GM19463 (cell line): Measurements from ENCODE around the gene PTPRD.
"Not testable (repeated sequence)": the region's sequence is repeated elsewhere in the genome, so short reads cannot be mapped to it uniquely, and the experiment has no call there.

ENCODE experiments used
- ATAC-seq: cut with Tn5 transposase; IDR thresholded peaks from one replicate; pipeline ENCODE4 v1.9.1; 2021; ENCODE audit warnings: mild to moderate bottlenecking, moderate library complexity; ENCODE audit not compliant: unreplicated experiment

The PTPRD gene

GRCh38 chr9:9099646-9100045, 1513.2 kb downstream of the PTPRD start:
- no peak for ATAC-seq

GRCh38 chr9:9097254-9097653, 1515.5 kb downstream of the PTPRD start:
- not testable (repeated sequence) for ATAC-seq

GRCh38 chr9:9091387-9091786, 1521.4 kb downstream of the PTPRD start:
- no peak for ATAC-seq

- no peak for ATAC-seq
Measured at GRCh38 chr9:9079473-9079872, 1533.3 kb downstream of the PTPRD start.

- ATAC-seq: no peak
Measured at GRCh38 chr9:9078301-9078700, 1534.5 kb downstream of the PTPRD start.

DNA sequence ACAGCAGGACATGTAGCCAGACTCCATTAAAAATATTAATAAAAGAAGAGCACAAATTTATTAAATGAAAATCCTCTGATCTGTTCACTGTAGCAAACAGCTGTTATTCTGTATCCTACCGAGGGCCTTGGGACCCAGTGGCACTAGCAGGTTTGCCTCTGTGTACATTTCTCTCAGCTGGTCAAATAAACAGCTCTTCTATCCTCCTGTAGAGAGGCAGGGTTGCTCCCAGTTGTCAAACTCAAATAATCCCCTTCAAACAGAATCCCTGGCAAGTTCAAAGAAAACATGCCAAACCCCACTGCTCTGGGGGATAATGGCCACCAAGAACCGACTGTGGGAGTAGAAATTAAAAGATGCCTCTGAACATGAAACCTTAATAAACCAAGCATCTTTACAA, 1551.2 kb downstream of the PTPRD start:
- ATAC-seq: no peak

- ATAC-seq: no peak
Measured at GRCh38 chr9:9054354-9054992, 1558.3 kb downstream of the PTPRD start.

GRCh38 chr9:9045572-9045971, 1567.2 kb downstream of the PTPRD start:
- no peak for ATAC-seq

DNA sequence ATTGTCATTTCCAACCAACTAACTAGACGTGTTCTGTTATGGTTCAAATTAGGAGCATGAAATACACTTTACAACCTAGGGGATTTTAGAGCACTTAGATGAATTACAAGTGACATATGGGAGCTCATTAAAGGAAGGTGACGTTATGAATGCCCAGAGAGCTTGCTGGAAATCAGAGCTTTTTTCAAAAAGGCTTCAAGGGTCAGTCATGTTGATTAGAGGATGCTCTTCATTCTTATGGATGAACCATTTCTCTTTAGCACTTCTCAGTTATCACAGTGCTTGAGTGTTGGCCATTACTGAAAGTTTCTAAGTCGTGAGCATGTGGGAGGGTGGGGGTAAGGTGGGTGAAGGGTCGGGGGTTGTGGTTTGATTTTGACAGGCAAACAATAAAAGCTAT, 1567.7 kb downstream of the PTPRD start:
- ATAC-seq: no peak

DNA sequence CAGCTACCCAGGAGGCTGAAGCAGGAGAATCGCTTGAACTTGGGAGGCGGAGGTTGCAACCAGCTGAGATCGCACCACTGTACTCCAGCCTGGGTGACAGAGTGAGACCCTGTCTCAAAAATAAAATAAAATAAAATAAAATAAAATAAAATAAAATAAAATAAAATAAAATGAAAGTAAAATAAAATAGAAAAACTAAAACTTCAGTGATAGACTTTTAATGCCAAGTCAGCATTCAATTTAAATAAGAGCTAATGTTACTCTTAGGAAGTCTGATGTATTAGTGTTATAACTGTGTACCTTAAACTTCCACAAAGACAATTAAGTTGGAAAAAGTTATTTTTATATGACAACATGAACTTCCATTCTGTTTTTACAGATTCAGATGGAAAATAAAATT, 1569.0 kb downstream of the PTPRD start:
- ATAC-seq: not testable (repeated sequence)

GRCh38 chr9:9041756-9042155, 1571.0 kb downstream of the PTPRD start:
- no peak for ATAC-seq

- no peak for ATAC-seq
Measured at GRCh38 chr9:9033022-9033421, 1579.8 kb downstream of the PTPRD start.

GRCh38 chr9:9016597-9016996, 1596.2 kb downstream of the PTPRD start:
- no peak for ATAC-seq

DNA sequence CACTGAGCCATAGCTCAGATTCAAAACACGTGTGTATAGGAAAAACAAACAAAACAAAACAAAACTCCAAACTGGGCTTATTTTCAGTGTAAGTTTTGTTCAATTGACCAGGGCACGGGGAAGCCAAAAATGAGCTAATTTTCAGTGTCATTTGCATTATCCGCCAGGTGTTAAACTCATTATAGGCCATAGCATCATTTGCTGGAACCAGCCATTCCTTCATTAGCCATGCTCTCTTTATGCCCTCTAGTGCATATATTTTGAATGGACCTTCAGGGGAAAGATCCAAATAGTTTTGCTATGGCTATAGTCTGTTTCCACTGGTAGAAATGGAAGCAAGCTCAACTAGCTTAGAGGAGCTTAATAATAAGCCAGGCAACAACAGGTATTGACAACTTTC, 1608.0 kb downstream of the PTPRD start:
- no peak for ATAC-seq

DNA sequence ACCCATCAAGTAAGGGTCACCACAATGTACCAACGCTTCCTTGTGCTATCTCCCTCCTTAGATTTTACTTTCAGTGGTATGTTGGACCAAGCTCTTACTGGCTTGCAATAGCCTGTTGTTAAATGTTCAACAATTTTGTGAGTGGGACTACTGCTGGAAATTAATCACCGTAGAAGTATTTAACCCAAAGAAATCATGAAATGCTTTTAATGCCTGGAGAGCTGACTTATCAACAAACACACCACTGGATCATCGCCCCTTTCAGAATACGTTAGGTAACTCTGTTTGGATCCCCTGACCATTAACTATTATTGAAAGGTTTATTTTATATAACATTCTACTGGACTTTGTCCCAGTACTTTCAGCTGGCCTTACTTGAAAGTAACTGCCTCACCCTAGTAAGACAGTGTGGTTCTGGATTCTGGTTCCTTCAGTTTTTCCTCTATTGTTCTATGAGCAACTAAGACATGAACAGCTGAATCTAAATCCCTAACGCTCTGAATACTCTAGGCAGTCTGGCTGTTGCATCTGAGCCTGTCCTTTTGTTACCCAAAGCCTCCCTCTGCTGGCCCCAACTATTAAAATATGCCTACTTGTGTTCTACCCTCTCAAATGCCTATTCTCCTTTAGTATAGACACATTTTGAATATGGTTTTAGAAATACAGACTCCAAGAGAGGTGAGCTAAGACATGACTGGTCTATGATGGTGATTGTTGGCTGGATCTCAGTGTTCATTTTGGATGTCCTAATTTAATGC, 1609.8 kb downstream of the PTPRD start:
- ATAC-seq: no peak

- ATAC-seq: no peak
Measured at GRCh38 chr9:8980496-8981013, 1632.2 kb downstream of the PTPRD start.

GRCh38 chr9:8978334-8978733, 1634.5 kb downstream of the PTPRD start:
- ATAC-seq: no peak

DNA sequence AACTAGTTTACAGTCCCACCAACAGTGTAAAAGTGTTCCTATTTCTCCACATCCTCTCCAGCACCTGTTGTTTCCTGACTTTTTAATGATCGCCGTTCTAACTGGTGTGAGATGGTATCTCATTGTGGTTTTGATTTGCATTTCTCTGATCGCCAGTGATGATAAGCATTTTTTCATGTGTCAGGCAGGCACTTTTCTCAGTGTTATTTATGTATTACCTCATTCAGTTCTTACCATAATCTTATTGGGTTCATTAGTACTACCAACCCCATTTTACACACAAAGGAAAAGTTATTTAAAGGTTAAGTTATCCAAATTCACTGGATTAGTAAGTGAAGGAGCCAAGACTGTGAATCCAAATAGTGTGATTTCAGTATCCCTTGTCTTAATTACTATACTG, 1644.5 kb downstream of the PTPRD start:
- not testable (repeated sequence) for ATAC-seq

GRCh38 chr9:8963885-8964284, 1648.9 kb downstream of the PTPRD start:
- no peak for ATAC-seq

GRCh38 chr9:8962084-8962483, 1650.7 kb downstream of the PTPRD start:
- ATAC-seq: peak; percentile 59

DNA sequence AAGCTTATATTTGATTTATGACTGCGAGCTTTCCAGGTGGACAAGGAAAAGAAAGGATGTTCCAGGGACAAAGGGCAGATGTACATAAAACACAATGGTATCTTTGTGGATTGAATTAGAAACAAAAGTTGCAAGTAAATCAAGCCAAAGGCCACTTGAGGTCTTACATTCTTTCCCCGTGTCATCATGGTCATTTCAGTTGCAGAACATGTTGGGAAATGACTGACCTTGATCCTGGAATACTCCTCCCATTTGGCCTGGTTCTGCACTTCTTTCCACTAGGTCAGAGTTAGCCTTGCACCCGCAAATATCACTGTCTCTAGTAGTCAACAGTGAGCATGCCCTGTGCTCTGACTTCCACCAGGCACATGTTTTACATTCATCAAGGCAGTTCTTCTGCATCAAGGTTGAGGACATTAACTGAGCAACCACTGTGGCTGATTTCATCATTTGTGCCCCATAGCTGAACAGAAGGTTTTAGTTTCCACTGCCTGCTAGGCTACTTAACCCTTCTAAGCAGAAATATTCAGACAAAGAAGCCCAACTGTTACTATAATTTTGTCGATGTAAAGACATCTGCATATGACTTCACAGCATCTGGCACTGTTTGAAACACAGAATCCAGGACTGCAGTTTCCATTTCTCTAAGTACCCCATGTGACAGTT, 1651.5 kb downstream of the PTPRD start:
- ATAC-seq: no peak

- no peak for ATAC-seq
Measured at GRCh38 chr9:8960254-8960653, 1652.5 kb downstream of the PTPRD start.
